Sigmoid colon (tissue), 7 donors: Measurements from ENCODE around the gene KDM7A. TPM values are rescaled to one million over a fixed set of nuclear protein-coding genes. Genes with fewer than 3 reads are reported as not detected.

Experiments used
- DNase-seq: peaks from one replicate; pipeline ENCODE4 v3.0.0-alpha.2; 2019
- H3K27ac ChIP-seq, 4 donors: fragments of 200-600 bp; sonication (generic); one replicate each; pipeline ENCODE4 v1.5.1; 2016 to 2019; ENCODE audit warnings: mild to moderate bottlenecking in 1 of 4
- H3K27me3 ChIP-seq, 3 donors: fragments of 200-600 bp; sonication (generic); one replicate each; pipeline ENCODE4 v1.5.1; 2019; ENCODE audit warnings: mild to moderate bottlenecking in 1 of 3
- H3K36me3 ChIP-seq, 4 donors: fragments of 200-600 bp; sonication (generic); one replicate each; pipeline ENCODE4 v1.5.1; 2016 to 2019
- H3K4me1 ChIP-seq, 4 donors: fragments of 200-600 bp; sonication (generic); one replicate each; pipeline ENCODE4 v1.5.1; 2017 to 2019
- H3K4me3 ChIP-seq, 4 donors: fragments of 200-600 bp; sonication (generic); one replicate each; pipeline ENCODE4 v1.5.1; 2017 to 2019; ENCODE audit warnings: mild to moderate bottlenecking in 2 of 4, moderate library complexity in 1 of 4
- H3K9me3 ChIP-seq, 4 donors: fragments of 200-600 bp in 3 of 4; sonication (generic) in 3 of 4; one replicate each; pipeline versions ENCODE4 v1.5.1 to v1.6.1; 2013 to 2019
- EP300 ChIP-seq, 4 donors: sonication (generic); formaldehyde crosslinking; IDR thresholded peaks; one replicate each; pipeline ENCODE4 v1.6.1; 2017; ENCODE audit warnings: antibody characterized with exemption in 4 of 4
- POLR2A ChIP-seq, 2 donors: fragments of 450-650 bp; IDR thresholded peaks; one replicate each; pipeline ENCODE4 v1.6.1; 2016; ENCODE audit warnings: antibody characterized with exemption in 2 of 2, mild to moderate bottlenecking in 2 of 2, moderate library complexity in 2 of 2
- POLR2AphosphoS5 ChIP-seq, 4 donors: sonication (generic); formaldehyde crosslinking; IDR thresholded peaks; one replicate each; pipeline ENCODE4 v1.6.1; 2017; ENCODE audit warnings: antibody characterized with exemption in 4 of 4
- WGBS, 2 donors: extraction: QIAGEN DNeasy Blood & Tissue Kit; methylation state at CpG; one replicate each; pipeline ENCODE4 v1.1.7; 2013; 5-methylcytosine and 5-hydroxymethylcytosine counted together
- intact Hi-C: fragments of 100-400 bp; cut with DNase I; formaldehyde crosslinking; loops from one replicate; pipeline ENCODE4 v1.15.1; 2023
- polyA plus RNA-seq, 3 donors: library from polyadenylated mRNA; stranded (reverse); fragments of 200-250 nt; gene quantifications; one replicate each; pipeline ENCODE4 v1.2.3, GENCODE V29; 2013
- total RNA-seq, 4 donors: library from RNA; depleted of rRNA; stranded (reverse); fragments of >200 nt; gene quantifications; one replicate each; pipeline ENCODE4 v1.1.0, GENCODE V29; 2016
- TF ChIP-seq, protein P1 (sequence below), 4 experiments: fragments of 450-650 bp in 3 of 4; fragments of 200-600 bp in 1 of 4; IDR thresholded peaks; one replicate each; pipeline ENCODE4 v1.5.1; 2016 to 2019; ENCODE audit warnings: antibody characterized with exemption in 4 of 4, mild to moderate bottlenecking in 3 of 4, moderate library complexity in 2 of 4
- donor health status: healthy with polysubstance abuse.
- donor health status: Bipolar disorder and iron deficiency.
- donor health status: healthy.

KDM7A gene
- total and polyA plus RNA-seq, 7 donors, result 8.4 to 31.6 (median 17.0) TPM

GRCh38 chr7:140189917-140190316 is 13.1 kb upstream of the KDM7A start:
- Histone ChIP-seq H3K9me3 (no peaks in the 10 kb centered on the region), H3K36me3 (no peaks in the 10 kb centered on the region), H3K27me3 (no peaks in the 10 kb centered on the region), H3K4me3 (no peak overlapping the region), H3K27ac (no peak overlapping the region), H3K4me1 (no peaks in the 10 kb centered on the region)
- 78 to 99% methylated on average over 2 of the region's 2 CpGs for WGBS, 2 donors
- no peak for DNase-seq
- TF ChIP-seq POLR2AphosphoS5 (IDR thresholded peaks at IDR 0.05) (no peak), POLR2A (IDR thresholded peaks at IDR 0.05) (no peak), EP300 (IDR thresholded peaks at IDR 0.05) (no peak)
- TF ChIP-seq, protein P1, sequence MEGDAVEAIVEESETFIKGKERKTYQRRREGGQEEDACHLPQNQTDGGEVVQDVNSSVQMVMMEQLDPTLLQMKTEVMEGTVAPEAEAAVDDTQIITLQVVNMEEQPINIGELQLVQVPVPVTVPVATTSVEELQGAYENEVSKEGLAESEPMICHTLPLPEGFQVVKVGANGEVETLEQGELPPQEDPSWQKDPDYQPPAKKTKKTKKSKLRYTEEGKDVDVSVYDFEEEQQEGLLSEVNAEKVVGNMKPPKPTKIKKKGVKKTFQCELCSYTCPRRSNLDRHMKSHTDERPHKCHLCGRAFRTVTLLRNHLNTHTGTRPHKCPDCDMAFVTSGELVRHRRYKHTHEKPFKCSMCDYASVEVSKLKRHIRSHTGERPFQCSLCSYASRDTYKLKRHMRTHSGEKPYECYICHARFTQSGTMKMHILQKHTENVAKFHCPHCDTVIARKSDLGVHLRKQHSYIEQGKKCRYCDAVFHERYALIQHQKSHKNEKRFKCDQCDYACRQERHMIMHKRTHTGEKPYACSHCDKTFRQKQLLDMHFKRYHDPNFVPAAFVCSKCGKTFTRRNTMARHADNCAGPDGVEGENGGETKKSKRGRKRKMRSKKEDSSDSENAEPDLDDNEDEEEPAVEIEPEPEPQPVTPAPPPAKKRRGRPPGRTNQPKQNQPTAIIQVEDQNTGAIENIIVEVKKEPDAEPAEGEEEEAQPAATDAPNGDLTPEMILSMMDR (IDR thresholded peaks at IDR 0.05), result no peak
- intact Hi-C loops, result no loop called here

GRCh38 chr7:140182917-140183316 is 6.1 kb upstream of the KDM7A start:
- WGBS, 2 donors, result 84 to 88% methylated on average over 4 of the region's 4 CpGs
- no peaks in the 10 kb centered on the region for H3K36me3 ChIP-seq
- intact Hi-C loops, result no loop called here
- no peak overlapping the region for H3K4me3 ChIP-seq
- no peaks in the 10 kb centered on the region for H3K9me3 ChIP-seq
- no peak for TF ChIP-seq POLR2AphosphoS5 (IDR thresholded peaks at IDR 0.05)
- no peak for TF ChIP-seq POLR2A (IDR thresholded peaks at IDR 0.05)
- no peak for TF ChIP-seq EP300 (IDR thresholded peaks at IDR 0.05)
- TF ChIP-seq, protein P1 (IDR thresholded peaks at IDR 0.05), result no peak
- peaks cover 0 to 5% (median 4%) of the 10 kb centered on the region in 4 donors for H3K4me1 ChIP-seq
- H3K27me3 ChIP-seq, result no peaks in the 10 kb centered on the region
- DNase-seq, result no peak
- no peak overlapping the region for H3K27ac ChIP-seq

DNA sequence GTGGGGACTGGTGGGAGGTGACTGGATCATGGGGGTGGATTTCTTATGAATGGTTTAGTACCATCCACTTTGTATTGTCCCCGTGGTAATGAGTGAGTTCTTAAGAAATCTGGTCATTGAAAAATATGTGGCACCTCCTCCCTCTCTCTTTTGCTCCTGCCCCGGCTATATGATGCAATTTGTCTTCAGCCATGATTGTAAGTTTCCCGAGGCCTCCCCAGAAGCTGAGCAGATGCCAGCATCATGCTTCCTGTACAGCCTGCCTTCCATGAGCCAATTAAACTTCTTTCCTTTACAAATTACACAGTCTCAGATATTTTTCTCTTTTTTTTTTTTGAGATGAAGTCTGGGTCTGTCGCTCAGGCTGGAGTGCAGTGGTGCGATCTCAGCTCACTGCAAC is 2.6 kb upstream of the KDM7A start:
- no peak overlapping the region for H3K4me3 ChIP-seq
- H3K27me3 ChIP-seq, result no peaks in the 10 kb centered on the region
- DNase-seq, result no peak
- intact Hi-C loops, result loop anchor here (5.0 to 10.0 kb wide), 6 partner anchors 117 to 1715 kb away; partner anchors contain the start of genes ADCK2, HIPK2, MKRN1 and PARP12
- 95 to 96% methylated on average over 5 of the region's 5 CpGs for WGBS, 2 donors
- TF ChIP-seq, protein P1 (IDR thresholded peaks at IDR 0.05), result no peak
- no peak for TF ChIP-seq EP300 (IDR thresholded peaks at IDR 0.05)
- peaks cover 0 to 17% (median 14%) of the 10 kb centered on the region in 4 donors for H3K4me1 ChIP-seq
- no peaks in the 10 kb centered on the region for H3K9me3 ChIP-seq
- no peak overlapping the region for H3K27ac ChIP-seq
- H3K36me3 ChIP-seq, result no peaks in the 10 kb centered on the region

DNA sequence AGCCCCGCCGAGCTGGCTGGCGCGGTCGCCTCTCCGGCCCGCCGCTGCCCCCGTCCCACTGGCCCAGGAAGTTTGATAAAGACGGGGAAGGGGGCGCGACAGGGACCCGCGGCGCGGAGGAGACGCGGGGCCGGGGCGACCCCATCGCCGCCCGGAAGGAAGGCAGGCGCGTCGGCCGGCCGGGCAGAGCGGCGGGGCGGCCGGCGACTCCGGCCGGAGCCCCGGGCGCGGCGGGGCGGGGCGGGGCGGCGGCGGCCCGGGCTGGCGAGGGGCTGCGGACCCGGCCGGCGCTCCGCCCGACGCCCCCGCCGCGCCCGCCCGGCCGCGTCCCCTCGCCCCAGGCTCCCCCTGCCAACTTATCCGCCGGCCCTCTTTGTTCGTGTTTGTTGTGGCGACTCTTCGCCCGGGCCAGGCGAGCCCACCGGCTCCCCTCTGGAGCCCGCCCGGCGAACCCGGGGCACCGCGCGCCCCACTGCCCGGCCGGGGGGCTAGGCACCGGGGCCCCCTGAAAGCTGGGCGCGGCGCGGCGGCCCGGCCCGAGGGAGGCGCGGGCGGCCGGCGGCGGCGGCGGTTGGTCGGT is 571 bp downstream of the KDM7A start:
- WGBS, 2 donors, result 1% methylated on average over 95 of the region's 95 CpGs
- Histone ChIP-seq H3K36me3 (no peaks in the 10 kb centered on the region), H3K9me3 (no peaks in the 10 kb centered on the region), H3K4me3 (peak overlapping the region; percentile 75 to 97 (median 81)), H3K27me3 (no peaks in the 10 kb centered on the region), H3K4me1 (peaks cover 0 to 29% (median 20%) of the 10 kb centered on the region in 4 donors), H3K27ac (peak overlapping the region; percentile 95 to 100 (median 100))
- no peak for DNase-seq
- TF ChIP-seq POLR2AphosphoS5 (IDR thresholded peaks at IDR 0.05), result no peak
- TF ChIP-seq POLR2A (IDR thresholded peaks at IDR 0.05), result no peak
- no peak for TF ChIP-seq EP300 (IDR thresholded peaks at IDR 0.05)
- TF ChIP-seq, protein P1 (IDR thresholded peaks at IDR 0.05), result no peak
- intact Hi-C loops, result loop anchor here (2.0 to 10.0 kb wide), 8 partner anchors 114 to 1711 kb away; partner anchors contain the start of genes ADCK2, HIPK2, MKRN1 and PARP12
